Ishikawa (cell line): ENCODE measurements around the gene NAAA.

Experiments
- CEBPB ChIP-seq: IDR thresholded peaks from 2 replicates; pipeline ENCODE4 v1.6.1; 2012
- EGR1 ChIP-seq: IDR thresholded peaks from 2 replicates; pipeline ENCODE4 v1.6.1; 2012
- EP300 ChIP-seq: IDR thresholded peaks from 2 replicates; pipeline ENCODE4 v1.6.1; 2012; ENCODE audit warnings: borderline replicate concordance
- RAD21 ChIP-seq: IDR thresholded peaks from 2 replicates; pipeline ENCODE4 v1.6.1; 2012; ENCODE audit warnings: low read depth
- TAF1 ChIP-seq: IDR thresholded peaks from 2 replicates; pipeline ENCODE4 v1.6.1; 2012; ENCODE audit warnings: low read depth, mild to moderate bottlenecking
- TEAD4 ChIP-seq: IDR thresholded peaks from 2 replicates; pipeline ENCODE4 v1.6.1; 2012
- ZBTB7A ChIP-seq: IDR thresholded peaks from 2 replicates; pipeline ENCODE4 v1.6.1; 2012; ENCODE audit warnings: low read depth
- TF ChIP-seq, protein P1 (sequence below): IDR thresholded peaks from 2 replicates; pipeline ENCODE4 v1.6.1; 2012
- TF ChIP-seq, protein P2 (sequence below): IDR thresholded peaks from 2 replicates; pipeline ENCODE4 v1.6.1; 2012; ENCODE audit warnings: low read depth, mild to moderate bottlenecking
- TF ChIP-seq, protein P3 (sequence below): IDR thresholded peaks from 2 replicates; pipeline ENCODE4 v1.6.1; 2012

DNA sequence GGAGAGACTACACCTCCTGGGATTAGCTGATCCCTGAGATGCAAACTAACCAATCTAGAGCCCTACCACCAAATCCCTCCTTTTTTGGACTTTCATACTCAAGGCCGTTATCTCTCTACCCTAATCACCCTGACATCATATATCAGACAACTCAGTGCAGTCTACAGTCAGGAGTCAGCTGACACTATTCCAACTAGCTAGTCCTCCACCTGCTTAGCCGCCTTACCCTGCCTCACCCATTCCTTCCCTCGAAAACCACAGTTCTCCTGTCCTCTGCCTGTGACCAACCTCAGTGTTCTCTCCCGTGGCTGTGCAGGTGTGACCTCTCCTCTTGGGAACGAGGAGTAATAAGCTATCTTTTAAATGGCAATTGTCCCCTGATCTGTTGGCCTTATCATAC, 36.7 kb downstream of the NAAA start:
- TF ChIP-seq EGR1 (no peak), CEBPB (no peak), ZBTB7A (no peak), TAF1 (no peak), RAD21 (no peak), EP300 (no peak), TEAD4 (no peak)
- TF ChIP-seq, protein P1, sequence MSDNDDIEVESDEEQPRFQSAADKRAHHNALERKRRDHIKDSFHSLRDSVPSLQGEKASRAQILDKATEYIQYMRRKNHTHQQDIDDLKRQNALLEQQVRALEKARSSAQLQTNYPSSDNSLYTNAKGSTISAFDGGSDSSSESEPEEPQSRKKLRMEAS = no peak
- TF ChIP-seq, protein P2, sequence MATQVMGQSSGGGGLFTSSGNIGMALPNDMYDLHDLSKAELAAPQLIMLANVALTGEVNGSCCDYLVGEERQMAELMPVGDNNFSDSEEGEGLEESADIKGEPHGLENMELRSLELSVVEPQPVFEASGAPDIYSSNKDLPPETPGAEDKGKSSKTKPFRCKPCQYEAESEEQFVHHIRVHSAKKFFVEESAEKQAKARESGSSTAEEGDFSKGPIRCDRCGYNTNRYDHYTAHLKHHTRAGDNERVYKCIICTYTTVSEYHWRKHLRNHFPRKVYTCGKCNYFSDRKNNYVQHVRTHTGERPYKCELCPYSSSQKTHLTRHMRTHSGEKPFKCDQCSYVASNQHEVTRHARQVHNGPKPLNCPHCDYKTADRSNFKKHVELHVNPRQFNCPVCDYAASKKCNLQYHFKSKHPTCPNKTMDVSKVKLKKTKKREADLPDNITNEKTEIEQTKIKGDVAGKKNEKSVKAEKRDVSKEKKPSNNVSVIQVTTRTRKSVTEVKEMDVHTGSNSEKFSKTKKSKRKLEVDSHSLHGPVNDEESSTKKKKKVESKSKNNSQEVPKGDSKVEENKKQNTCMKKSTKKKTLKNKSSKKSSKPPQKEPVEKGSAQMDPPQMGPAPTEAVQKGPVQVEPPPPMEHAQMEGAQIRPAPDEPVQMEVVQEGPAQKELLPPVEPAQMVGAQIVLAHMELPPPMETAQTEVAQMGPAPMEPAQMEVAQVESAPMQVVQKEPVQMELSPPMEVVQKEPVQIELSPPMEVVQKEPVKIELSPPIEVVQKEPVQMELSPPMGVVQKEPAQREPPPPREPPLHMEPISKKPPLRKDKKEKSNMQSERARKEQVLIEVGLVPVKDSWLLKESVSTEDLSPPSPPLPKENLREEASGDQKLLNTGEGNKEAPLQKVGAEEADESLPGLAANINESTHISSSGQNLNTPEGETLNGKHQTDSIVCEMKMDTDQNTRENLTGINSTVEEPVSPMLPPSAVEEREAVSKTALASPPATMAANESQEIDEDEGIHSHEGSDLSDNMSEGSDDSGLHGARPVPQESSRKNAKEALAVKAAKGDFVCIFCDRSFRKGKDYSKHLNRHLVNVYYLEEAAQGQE = no peak
- TF ChIP-seq, protein P3, sequence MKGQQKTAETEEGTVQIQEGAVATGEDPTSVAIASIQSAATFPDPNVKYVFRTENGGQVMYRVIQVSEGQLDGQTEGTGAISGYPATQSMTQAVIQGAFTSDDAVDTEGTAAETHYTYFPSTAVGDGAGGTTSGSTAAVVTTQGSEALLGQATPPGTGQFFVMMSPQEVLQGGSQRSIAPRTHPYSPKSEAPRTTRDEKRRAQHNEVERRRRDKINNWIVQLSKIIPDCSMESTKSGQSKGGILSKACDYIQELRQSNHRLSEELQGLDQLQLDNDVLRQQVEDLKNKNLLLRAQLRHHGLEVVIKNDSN = no peak
